Vein endothelial cell (primary cell): ENCODE results near the gene PCDHGA1. TPM values are rescaled to one million over a fixed set of nuclear protein-coding genes. Genes with fewer than 3 reads are reported as not detected.

Experiments used
- total RNA-seq: library from RNA; depleted of rRNA; stranded (reverse); fragments of >200 nt; gene quantifications from 2 replicates; pipeline ENCODE4 v1.2.3, GENCODE V29; 2012

PCDHGA1 gene
- total RNA-seq, 1 donor, result 0.67 TPM

GRCh38 chr5:141397756-141398551 lies 67.6 kb downstream of the PCDHGA1 start, which contains the start of gene PCDHGB5:
Gene PCDHGB5, plus strand, starts transcription at chr5:141397947. Its CDS starts 181 bp downstream, at chr5:141398128.

GRCh38 chr5:141402553-141403243 lies 72.4 kb downstream of the PCDHGA1 start, which contains the start of gene PCDHGA9:
Gene PCDHGA9, plus strand, starts transcription at chr5:141402778. Its CDS starts 175 bp downstream, at chr5:141402953.

GRCh38 chr5:141407790-141408505 lies 77.6 kb downstream of the PCDHGA1 start, which contains the start of gene PCDHGB6:
Gene PCDHGB6, plus strand, starts transcription at chr5:141408021. Its CDS starts 182 bp downstream, at chr5:141408203.

GRCh38 chr5:141412854-141413539 lies 82.7 kb downstream of the PCDHGA1 start, which contains the start of gene PCDHGA10:
Gene PCDHGA10, plus strand, starts transcription at chr5:141412987. Its CDS starts 189 bp downstream, at chr5:141413176.

GRCh38 chr5:141417494-141418172 lies 87.3 kb downstream of the PCDHGA1 start, which contains the start of gene PCDHGB7:
Gene PCDHGB7, plus strand, starts transcription at chr5:141417677. Its CDS starts 183 bp downstream, at chr5:141417860.

GRCh38 chr5:141420855-141421488 lies 90.7 kb downstream of the PCDHGA1 start, which contains the start of gene PCDHGA11:
Gene PCDHGA11, plus strand, starts transcription at chr5:141421051. Its CDS starts 177 bp downstream, at chr5:141421228.

GRCh38 chr5:141430332-141431113 lies 100.2 kb downstream of the PCDHGA1 start, which contains the start of gene PCDHGA12:
Gene PCDHGA12, plus strand, starts transcription at chr5:141430507. Its CDS starts 253 bp downstream, at chr5:141430760.

GRCh38 chr5:141475625-141476131 lies 145.4 kb downstream of the PCDHGA1 start, which contains the start of gene PCDHGC3:
Gene PCDHGC3, plus strand, starts transcription at chr5:141475966. Its CDS starts 151 bp downstream, at chr5:141476117.

GRCh38 chr5:141484641-141485311 lies 154.5 kb downstream of the PCDHGA1 start, which contains the start of gene PCDHGC4:
Gene PCDHGC4, plus strand, starts transcription at chr5:141485030. Its CDS starts 144 bp downstream, at chr5:141485174.

GRCh38 chr5:141488591-141489561 lies 158.6 kb downstream of the PCDHGA1 start, which contains the start of gene PCDHGC5:
Gene PCDHGC5, plus strand, starts transcription at chr5:141489081. Its CDS starts 160 bp downstream, at chr5:141489241.

Other genes with a start within 250 kb of the PCDHGA1 start
- 1.6 and 2.0 TPM in 2 replicates for gene PCDHB2, start 235.9 kb upstream of the PCDHGA1 start, total RNA-seq
- 0.57 and 0.65 TPM in 2 replicates for gene PCDHB3, start 230.0 kb upstream of the PCDHGA1 start, total RNA-seq
- gene PCDHB4, start 208.7 kb upstream of the PCDHGA1 start, total RNA-seq, result 0.19 and 0.33 TPM in 2 replicates
- 0.98 and 1.3 TPM in 2 replicates for gene PCDHB5, start 195.3 kb upstream of the PCDHGA1 start, total RNA-seq
- under 0.01 and 0.19 TPM in 2 replicates for gene PCDHB6, start 180.5 kb upstream of the PCDHGA1 start, total RNA-seq
- gene PCDHB7, start 157.9 kb upstream of the PCDHGA1 start, total RNA-seq, result 0.57 and 0.98 TPM in 2 replicates
- gene PCDHB8, start 152.7 kb upstream of the PCDHGA1 start, total RNA-seq, result 0.29 and 1.3 TPM in 2 replicates
- 0.65 and 0.86 TPM in 2 replicates for gene PCDHB16, start 148.1 kb upstream of the PCDHGA1 start, total RNA-seq
- 0.38 and 0.65 TPM in 2 replicates for gene PCDHB9, start 143.4 kb upstream of the PCDHGA1 start, total RNA-seq
- gene PCDHB10, start 138.2 kb upstream of the PCDHGA1 start, total RNA-seq, result 1.1 and 1.3 TPM in 2 replicates
- 0.57 and 0.65 TPM in 2 replicates for gene PCDHB11, start 130.9 kb upstream of the PCDHGA1 start, total RNA-seq
- 0.76 and 0.98 TPM in 2 replicates for gene PCDHB12, start 121.8 kb upstream of the PCDHGA1 start, total RNA-seq
- gene PCDHB13, start 116.6 kb upstream of the PCDHGA1 start, total RNA-seq, result 1.3 and 2.6 TPM in 2 replicates
- gene PCDHB14, start 107.2 kb upstream of the PCDHGA1 start, total RNA-seq, result 0.98 and 1.2 TPM in 2 replicates
- gene PCDHB15, start 85.1 kb upstream of the PCDHGA1 start, total RNA-seq, result 0.98 and 1.1 TPM in 2 replicates
- 0.48 TPM in 1 of 2 replicates, not detected in the other for gene SLC25A2, start 26.5 kb upstream of the PCDHGA1 start, total RNA-seq
- 46.4 and 51.5 TPM in 2 replicates for gene TAF7, start 9.7 kb upstream of the PCDHGA1 start, total RNA-seq
- gene PCDHGA2, start 8.2 kb downstream of the PCDHGA1 start, total RNA-seq, result 1.6 and 2.9 TPM in 2 replicates
- 0.86 and 1.3 TPM in 2 replicates for gene PCDHGA3, start 13.3 kb downstream of the PCDHGA1 start, total RNA-seq
- gene PCDHGB1, start 19.6 kb downstream of the PCDHGA1 start, total RNA-seq, result 0.96 and 2.3 TPM in 2 replicates
- gene PCDHGA4, start 24.5 kb downstream of the PCDHGA1 start, total RNA-seq, result 6.3 and 9.1 TPM in 2 replicates
- gene PCDHGB2, start 29.5 kb downstream of the PCDHGA1 start, total RNA-seq, result 3.2 and 4.6 TPM in 2 replicates
- 1.5 and 1.6 TPM in 2 replicates for gene PCDHGA5, start 33.6 kb downstream of the PCDHGA1 start, total RNA-seq
- 6.5 and 8.8 TPM in 2 replicates for gene PCDHGB3, start 39.7 kb downstream of the PCDHGA1 start, total RNA-seq
- gene PCDHGA6, start 43.4 kb downstream of the PCDHGA1 start, total RNA-seq, result 6.0 and 7.2 TPM in 2 replicates
- gene PCDHGA7, start 52.2 kb downstream of the PCDHGA1 start, total RNA-seq, result 3.0 and 4.6 TPM in 2 replicates
- 15.0 and 15.2 TPM in 2 replicates for gene PCDHGB4, start 57.2 kb downstream of the PCDHGA1 start, total RNA-seq
- 2.0 and 2.9 TPM in 2 replicates for gene PCDHGA8, start 62.1 kb downstream of the PCDHGA1 start, total RNA-seq
- 22.4 and 26.1 TPM in 2 replicates for gene PCDHGB5, start 67.4 kb downstream of the PCDHGA1 start, total RNA-seq
- 5.6 and 6.1 TPM in 2 replicates for gene PCDHGA9, start 72.3 kb downstream of the PCDHGA1 start, total RNA-seq
- 4.3 and 6.2 TPM in 2 replicates for gene PCDHGB6, start 77.5 kb downstream of the PCDHGA1 start, total RNA-seq
- 8.8 and 9.6 TPM in 2 replicates for gene PCDHGA10, start 82.5 kb downstream of the PCDHGA1 start, total RNA-seq
- gene PCDHGB7, start 87.2 kb downstream of the PCDHGA1 start, total RNA-seq, result 10.9 and 15.7 TPM in 2 replicates
- gene PCDHGA11, start 90.5 kb downstream of the PCDHGA1 start, total RNA-seq, result 11.4 and 12.4 TPM in 2 replicates
- gene PCDHGA12, start 100.0 kb downstream of the PCDHGA1 start, total RNA-seq, result 6.9 and 12.0 TPM in 2 replicates
- 17.0 and 20.5 TPM in 2 replicates for gene PCDHGC3, start 145.5 kb downstream of the PCDHGA1 start, total RNA-seq
- gene PCDHGC4, start 154.5 kb downstream of the PCDHGA1 start, total RNA-seq, result 2.2 and 2.3 TPM in 2 replicates
- 1.3 and 1.4 TPM in 2 replicates for gene PCDHGC5, start 158.6 kb downstream of the PCDHGA1 start, total RNA-seq